Measurements from ENCODE around the gene PTPRJ.
"Not testable (repeated sequence)": the region's sequence is repeated elsewhere in the genome, so short reads cannot be mapped to it uniquely, and the experiment has no call there.

The PTPRJ gene

GRCh38 chr11:47980088-47980906 is at the start of gene PTPRJ:
Gene PTPRJ, plus strand, starts transcription at chr11:47980559. Its CDS starts 354 bp downstream, at chr11:47980913.
- DNase-seq: peak; percentile 40

- no peak for DNase-seq
These were observed 47.8 kb upstream of the PTPRJ start for GRCh38 chr11:47932544-47932943.

- not testable (repeated sequence) for DNase-seq
These were observed 46.6 kb upstream of the PTPRJ start for GRCh38 chr11:47933797-47934196.

GRCh38 chr11:47938791-47939560 is 41.4 kb upstream of the PTPRJ start:
- DNase-seq: no peak

- no peak for DNase-seq
These were observed 39.3 kb upstream of the PTPRJ start for GRCh38 chr11:47940904-47941649.

- DNase-seq: peak; percentile 9
These were observed 38.3 kb upstream of the PTPRJ start for GRCh38 chr11:47941907-47942558.

- DNase-seq: no peak
These were observed 36.4 kb upstream of the PTPRJ start for GRCh38 chr11:47943721-47944586.

- no peak for DNase-seq
These were observed 35.7 kb upstream of the PTPRJ start for GRCh38 chr11:47944632-47945031.

- peak; percentile 26 for DNase-seq
These were observed 33.4 kb upstream of the PTPRJ start for GRCh38 chr11:47946682-47947559.

GRCh38 chr11:47948137-47948536 is 32.2 kb upstream of the PTPRJ start:
- no peak for DNase-seq

GRCh38 chr11:47949001-47949675 is 31.2 kb upstream of the PTPRJ start:
- DNase-seq: not testable (repeated sequence)

- DNase-seq: no peak
These were observed 30.0 kb upstream of the PTPRJ start for GRCh38 chr11:47950396-47950795.

GRCh38 chr11:47951504-47951903 is 28.9 kb upstream of the PTPRJ start:
- DNase-seq: not testable (repeated sequence)

GRCh38 chr11:47955061-47955755 is 25.2 kb upstream of the PTPRJ start:
- no peak for DNase-seq

- DNase-seq: no peak
These were observed 20.3 kb upstream of the PTPRJ start for GRCh38 chr11:47960015-47960414.

GRCh38 chr11:47961383-47961782 is 19.0 kb upstream of the PTPRJ start:
- no peak for DNase-seq

- no peak for DNase-seq
These were observed 15.8 kb upstream of the PTPRJ start for GRCh38 chr11:47964546-47964945.

GRCh38 chr11:47967577-47968525 is 12.5 kb upstream of the PTPRJ start:
- DNase-seq: no peak
